ENCODE measurements around the gene PCDHGB6.
"Not testable (repeated sequence)": the region's sequence is repeated elsewhere in the genome, so short reads cannot be mapped to it uniquely, and the experiment has no call there.

GRCh38 chr5:141432726-141433125, 24.9 kb downstream of the PCDHGB6 start:
- not testable (repeated sequence) for TF ChIP-seq POLR2AphosphoS5 (IDR thresholded peaks at IDR 0.05; ENCODE audit: borderline replicate concordance, low read depth, low read length); EZH2 (IDR thresholded peaks at IDR 0.05)
